ENCODE results near the gene NCAPG.

GRCh38 chr4:17817027-17817426 is 6.2 kb downstream of the NCAPG start:
- TF ChIP-seq, protein P1, sequence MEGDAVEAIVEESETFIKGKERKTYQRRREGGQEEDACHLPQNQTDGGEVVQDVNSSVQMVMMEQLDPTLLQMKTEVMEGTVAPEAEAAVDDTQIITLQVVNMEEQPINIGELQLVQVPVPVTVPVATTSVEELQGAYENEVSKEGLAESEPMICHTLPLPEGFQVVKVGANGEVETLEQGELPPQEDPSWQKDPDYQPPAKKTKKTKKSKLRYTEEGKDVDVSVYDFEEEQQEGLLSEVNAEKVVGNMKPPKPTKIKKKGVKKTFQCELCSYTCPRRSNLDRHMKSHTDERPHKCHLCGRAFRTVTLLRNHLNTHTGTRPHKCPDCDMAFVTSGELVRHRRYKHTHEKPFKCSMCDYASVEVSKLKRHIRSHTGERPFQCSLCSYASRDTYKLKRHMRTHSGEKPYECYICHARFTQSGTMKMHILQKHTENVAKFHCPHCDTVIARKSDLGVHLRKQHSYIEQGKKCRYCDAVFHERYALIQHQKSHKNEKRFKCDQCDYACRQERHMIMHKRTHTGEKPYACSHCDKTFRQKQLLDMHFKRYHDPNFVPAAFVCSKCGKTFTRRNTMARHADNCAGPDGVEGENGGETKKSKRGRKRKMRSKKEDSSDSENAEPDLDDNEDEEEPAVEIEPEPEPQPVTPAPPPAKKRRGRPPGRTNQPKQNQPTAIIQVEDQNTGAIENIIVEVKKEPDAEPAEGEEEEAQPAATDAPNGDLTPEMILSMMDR (IDR thresholded peaks at IDR 0.05): peak in 2 of 3 donors; percentile 39 to 53
- TF ChIP-seq POLR2A (IDR thresholded peaks at IDR 0.05) (no peak), POLR2AphosphoS5 (IDR thresholded peaks at IDR 0.05) (no peak)
